Breast epithelium (tissue), 3 donors: ENCODE data around the gene COL5A1.

ENCODE experiments used
- POLR2AphosphoS5 ChIP-seq, 3 donors: sonication (generic); formaldehyde crosslinking; IDR thresholded peaks; one replicate each; pipeline ENCODE4 v1.6.1; 2017; ENCODE audit warnings: antibody characterized with exemption in 3 of 3
- TF ChIP-seq, protein P1 (sequence below), 3 donors: fragments of 450-650 bp; IDR thresholded peaks; one replicate each; pipeline ENCODE4 v1.5.1; 2016 to 2017; ENCODE audit warnings: antibody characterized with exemption in 3 of 3, mild to moderate bottlenecking in 3 of 3, moderate library complexity in 3 of 3

- TF ChIP-seq, protein P1, sequence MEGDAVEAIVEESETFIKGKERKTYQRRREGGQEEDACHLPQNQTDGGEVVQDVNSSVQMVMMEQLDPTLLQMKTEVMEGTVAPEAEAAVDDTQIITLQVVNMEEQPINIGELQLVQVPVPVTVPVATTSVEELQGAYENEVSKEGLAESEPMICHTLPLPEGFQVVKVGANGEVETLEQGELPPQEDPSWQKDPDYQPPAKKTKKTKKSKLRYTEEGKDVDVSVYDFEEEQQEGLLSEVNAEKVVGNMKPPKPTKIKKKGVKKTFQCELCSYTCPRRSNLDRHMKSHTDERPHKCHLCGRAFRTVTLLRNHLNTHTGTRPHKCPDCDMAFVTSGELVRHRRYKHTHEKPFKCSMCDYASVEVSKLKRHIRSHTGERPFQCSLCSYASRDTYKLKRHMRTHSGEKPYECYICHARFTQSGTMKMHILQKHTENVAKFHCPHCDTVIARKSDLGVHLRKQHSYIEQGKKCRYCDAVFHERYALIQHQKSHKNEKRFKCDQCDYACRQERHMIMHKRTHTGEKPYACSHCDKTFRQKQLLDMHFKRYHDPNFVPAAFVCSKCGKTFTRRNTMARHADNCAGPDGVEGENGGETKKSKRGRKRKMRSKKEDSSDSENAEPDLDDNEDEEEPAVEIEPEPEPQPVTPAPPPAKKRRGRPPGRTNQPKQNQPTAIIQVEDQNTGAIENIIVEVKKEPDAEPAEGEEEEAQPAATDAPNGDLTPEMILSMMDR (IDR thresholded peaks at IDR 0.05), result no peak
- no peak for TF ChIP-seq POLR2AphosphoS5 (IDR thresholded peaks at IDR 0.05)
These were observed 198.0 kb downstream of the COL5A1 start for GRCh38 chr9:134839455-134840125.
